H1 (cell line): Measurements from ENCODE around the gene FAM25A. TPM values are rescaled to one million over a fixed set of nuclear protein-coding genes. Genes with fewer than 3 reads are reported as not detected.

Source experiments
- CTCF ChIA-PET: fragments of 300-600 bp; sonication (Branson Sonifier 250); formaldehyde crosslinking; loops from one replicate; lab custom pipeline; 2021; ENCODE audit not compliant: partially characterized antibody; lab: Charles Lee
- POLR2A ChIA-PET: fragments of 300-600 bp; sonication (Branson Sonifier 250); formaldehyde crosslinking; loops from one replicate; lab custom pipeline; 2021; ENCODE audit warnings: inconsistent platforms; ENCODE audit not compliant: partially characterized antibody; lab: Charles Lee
- DNase-seq, 2 experiments: peaks; one replicate each; pipeline versions ENCODE4 v3.0.0 to v3.0.0-alpha.2; 2010 to 2022; ENCODE audit warnings: low spot score in 2 of 2, low read depth in 1 of 2, mixed read lengths in 1 of 2
- FAIRE-seq: peaks from 2 replicates; lab custom pipeline; 2011; peaks lifted over from hg19 to GRCh38; lab: Jason Lieb, UNC
- H2AFZ ChIP-seq: 2 replicates; pipeline ENCODE4 v1.8.1; 2012; ENCODE audit warnings: low read length, inconsistent platforms
- H2AK5ac ChIP-seq: 2 replicates; pipeline ENCODE4 v1.6.1; 2013; ENCODE audit warnings: low read depth, low read length
- H2BK120ac ChIP-seq: replicated peaks from 2 replicates; pipeline ENCODE3; 2013; ENCODE audit warnings: low read depth, low read length, inconsistent platforms
- H2BK12ac ChIP-seq: 2 replicates; pipeline ENCODE4 v1.6.1; 2013; ENCODE audit warnings: low read depth, low read length
- H2BK15ac ChIP-seq: 2 replicates; pipeline ENCODE4 v1.6.1; 2013; ENCODE audit warnings: low read length
- H2BK20ac ChIP-seq: 2 replicates; pipeline ENCODE4 v1.6.1; 2013; ENCODE audit warnings: low read length
- H2BK5ac ChIP-seq: 2 replicates; pipeline ENCODE4 v1.6.1; 2013; ENCODE audit warnings: low read depth, low read length
- H3K14ac ChIP-seq: 2 replicates; pipeline ENCODE4 v1.6.1; 2013; ENCODE audit warnings: inconsistent platforms; ENCODE audit not compliant: insufficient read length
- H3K18ac ChIP-seq: 2 replicates; pipeline ENCODE4 v1.6.1; 2013; ENCODE audit warnings: low read length; ENCODE audit errors: extremely low read depth
- H3K23ac ChIP-seq: 2 replicates; pipeline ENCODE4 v1.6.1; 2013; ENCODE audit warnings: inconsistent platforms; ENCODE audit not compliant: insufficient read length
- H3K23me2 ChIP-seq: 2 replicates; pipeline ENCODE4 v1.6.1; 2013; ENCODE audit warnings: low read depth, low read length
- H3K27ac ChIP-seq: 2 replicates; pipeline ENCODE4 v1.6.1; 2011; ENCODE audit warnings: low read depth, low read length, inconsistent platforms
- H3K27me3 ChIP-seq, 4 experiments: replicated peaks in 1 of 4; 1 replicate in 1 of 4; 2 replicates in 3 of 4; pipeline versions ENCODE4 v1.6.1 to v1.8.1; 2011 to 2013; ENCODE audit warnings: low read length in 3 of 4, mild to moderate bottlenecking in 3 of 4, inconsistent platforms in 2 of 4, mixed read lengths in 2 of 4, moderate library complexity in 1 of 4; ENCODE audit not compliant: control insufficient read depth in 3 of 4, insufficient read depth in 3 of 4; ENCODE audit errors: extremely low read depth in 1 of 4
- H3K36me3 ChIP-seq, 4 experiments: 2 replicates each; pipeline versions ENCODE4 v1.6.1 to v1.8.1; 2011 to 2013; ENCODE audit warnings: mild to moderate bottlenecking in 4 of 4, low read length in 3 of 4, moderate library complexity in 2 of 4, control low read depth in 1 of 4, inconsistent platforms in 1 of 4; ENCODE audit not compliant: insufficient read depth in 4 of 4, control insufficient read depth in 2 of 4
- H3K4ac ChIP-seq: replicated peaks from 2 replicates; pipeline ENCODE3; 2013; ENCODE audit warnings: low read length, low read depth, mixed read lengths, inconsistent platforms; ENCODE audit not compliant: insufficient read length
- H3K4me1 ChIP-seq, 4 experiments: replicated peaks in 1 of 4; 1 replicate in 1 of 4; 2 replicates in 3 of 4; pipeline versions ENCODE4 v1.6.1 to v1.8.1; 2011 to 2013; ENCODE audit warnings: low read length in 3 of 4, inconsistent platforms in 2 of 4, mixed read lengths in 1 of 4; ENCODE audit not compliant: insufficient read depth in 4 of 4, control insufficient read depth in 3 of 4
- H3K4me2 ChIP-seq, 2 experiments: 2 replicates each; pipeline versions ENCODE4 v1.6.1 to v1.8.1; 2011 to 2013; ENCODE audit warnings: low read depth in 2 of 2, low read length in 2 of 2, control low read depth in 1 of 2, inconsistent platforms in 1 of 2, mild to moderate bottlenecking in 1 of 2; ENCODE audit not compliant: insufficient read depth in 1 of 2
- H3K4me3 ChIP-seq, 4 experiments: fragments of 200-600, 300-600 bp in 1 of 4; sonication (generic), shearing (Covaris generic), sonication (Bioruptor Twin) in 1 of 4; 2 replicates each; pipeline versions ENCODE4 v1.5.1 to v1.8.1; 2011 to 2016; ENCODE audit warnings: low read length in 4 of 4, low read depth in 3 of 4, control low read depth in 2 of 4, inconsistent platforms in 2 of 4, mild to moderate bottlenecking in 2 of 4, mixed read lengths in 1 of 4, moderate library complexity in 1 of 4; ENCODE audit not compliant: insufficient read depth in 2 of 4; ENCODE audit errors: extremely low read depth in 1 of 4
- H3K56ac ChIP-seq: replicated peaks from 2 replicates; pipeline ENCODE3; 2013; ENCODE audit warnings: low read depth, mild to moderate bottlenecking, mixed read lengths, low read length, inconsistent platforms; ENCODE audit not compliant: insufficient read length
- H3K79me1 ChIP-seq: 2 replicates; pipeline ENCODE4 v1.6.1; 2013; ENCODE audit warnings: low read depth, low read length, control low read depth
- H3K79me2 ChIP-seq, 2 experiments: 2 replicates each; pipeline versions ENCODE4 v1.6.1 to v1.8.1; 2012 to 2013; ENCODE audit warnings: low read length in 2 of 2, mild to moderate bottlenecking in 2 of 2, inconsistent platforms in 1 of 2; ENCODE audit not compliant: insufficient read depth in 2 of 2, control insufficient read depth in 1 of 2
- H3K9ac ChIP-seq, 4 experiments: replicated peaks in 1 of 4; 1 replicate in 1 of 4; 2 replicates in 3 of 4; pipeline versions ENCODE4 v1.6.1 to v1.8.1; 2011 to 2013; ENCODE audit warnings: low read depth in 3 of 4, low read length in 3 of 4, control low read depth in 2 of 4, mild to moderate bottlenecking in 2 of 4, moderate library complexity in 2 of 4, inconsistent platforms in 1 of 4; ENCODE audit errors: extremely low read depth in 1 of 4
- H3K9me3 ChIP-seq, 2 experiments: 2 replicates each; pipeline versions ENCODE4 v1.6.1 to v1.8.1; 2012 to 2013; ENCODE audit warnings: mild to moderate bottlenecking in 2 of 2, moderate library complexity in 2 of 2, control low read depth in 1 of 2, inconsistent platforms in 1 of 2, low read depth in 1 of 2, low read length in 1 of 2, mixed read lengths in 1 of 2; ENCODE audit not compliant: insufficient read depth in 2 of 2
- H4K20me1 ChIP-seq, 2 experiments: replicated peaks in 1 of 2; 2 replicates each; pipeline versions ENCODE3 to v1.8.1; 2011 to 2013; ENCODE audit warnings: inconsistent platforms in 2 of 2, low read length in 2 of 2, mild to moderate bottlenecking in 1 of 2; ENCODE audit not compliant: insufficient read depth in 2 of 2, control insufficient read depth in 1 of 2
- H4K5ac ChIP-seq: 2 replicates; pipeline ENCODE4 v1.6.1; 2013; ENCODE audit warnings: low read length, low read depth, mixed read lengths, inconsistent platforms; ENCODE audit not compliant: insufficient read length
- H4K8ac ChIP-seq: 2 replicates; pipeline ENCODE4 v1.8.0; 2013; ENCODE audit warnings: mild to moderate bottlenecking, moderate library complexity, low read length, inconsistent platforms; ENCODE audit not compliant: insufficient read depth; ENCODE audit errors: extremely low read depth
- H4K91ac ChIP-seq: replicated peaks from 2 replicates; pipeline ENCODE3; 2013; ENCODE audit warnings: low read length, mixed read lengths, inconsistent platforms; ENCODE audit not compliant: insufficient read length
- GTF2F1 ChIP-seq: IDR thresholded peaks from 2 replicates; pipeline ENCODE4 v1.6.1; 2012; ENCODE audit warnings: low read depth, low read length, improper control_type of control experiment, borderline replicate concordance
- HDAC2 ChIP-seq, 2 experiments: fragments of 300-600 bp in 1 of 2; sonication (generic) in 1 of 2; IDR thresholded peaks; 2 replicates each; pipeline ENCODE4 v1.6.1; 2011 to 2012; ENCODE audit warnings: low read depth in 2 of 2, low read length in 2 of 2, mild to moderate bottlenecking in 2 of 2, moderate library complexity in 2 of 2, borderline replicate concordance in 1 of 2, inconsistent platforms in 1 of 2
- KDM1A ChIP-seq: fragments of 200-600, 300-600 bp; sonication (generic); IDR thresholded peaks from 2 replicates; pipeline ENCODE4 v1.7.1; 2016; ENCODE audit warnings: mild to moderate bottlenecking, low read length, borderline replicate concordance
- WGBS, 2 experiments: shearing (Covaris generic) in 1 of 2; methylation state at CpG; one replicate each; pipeline versions ENCODE4 v1.1.6 to v1.1.7; 2013 to 2015; ENCODE audit warnings: low lambda C conversion rate in 2 of 2, mixed read lengths in 2 of 2, inconsistent platforms in 1 of 2, low coverage in 1 of 2, missing lambda C conversion rate in 1 of 2; ENCODE audit not compliant: insufficient replicate concordance in 2 of 2, insufficient coverage in 1 of 2, insufficient read length in 1 of 2; ENCODE audit errors: extremely low coverage in 1 of 2, missing lambda C conversion rate in 1 of 2; 5-methylcytosine and 5-hydroxymethylcytosine counted together
- polyA plus RNA-seq, 7 experiments: library from polyadenylated mRNA; depleted of rRNA in 3 of 7; stranded (reverse) in 5 of 7; unstranded in 2 of 7; fragments of >200 nt in 5 of 7; fragments of 200-250 nt in 2 of 7; gene quantifications; 1 replicate in 5 of 7; 2 replicates in 1 of 7; 4 replicates in 1 of 7; pipeline versions ENCODE4 v1.2.1 to v1.2.3, GENCODE V29; 2011 to 2013; ENCODE audit warnings: missing spikeins in 2 of 7, mixed read lengths in 2 of 7
- total RNA-seq: library from RNA; stranded (reverse); fragmentation: NEBNext Ultra II Directional; extraction: Animal tissue kit (Norgen Biotek cat#: 25700); gene quantifications from 2 replicates; pipeline ENCODE4 v1.2.1, GENCODE V29; 2021

Gene FAM25A
- total and polyA plus RNA-seq, 2 of the 8 experiments (the other 6 are each of a cell fraction or from before 2014, with no cell fraction given): not detected

DNA sequence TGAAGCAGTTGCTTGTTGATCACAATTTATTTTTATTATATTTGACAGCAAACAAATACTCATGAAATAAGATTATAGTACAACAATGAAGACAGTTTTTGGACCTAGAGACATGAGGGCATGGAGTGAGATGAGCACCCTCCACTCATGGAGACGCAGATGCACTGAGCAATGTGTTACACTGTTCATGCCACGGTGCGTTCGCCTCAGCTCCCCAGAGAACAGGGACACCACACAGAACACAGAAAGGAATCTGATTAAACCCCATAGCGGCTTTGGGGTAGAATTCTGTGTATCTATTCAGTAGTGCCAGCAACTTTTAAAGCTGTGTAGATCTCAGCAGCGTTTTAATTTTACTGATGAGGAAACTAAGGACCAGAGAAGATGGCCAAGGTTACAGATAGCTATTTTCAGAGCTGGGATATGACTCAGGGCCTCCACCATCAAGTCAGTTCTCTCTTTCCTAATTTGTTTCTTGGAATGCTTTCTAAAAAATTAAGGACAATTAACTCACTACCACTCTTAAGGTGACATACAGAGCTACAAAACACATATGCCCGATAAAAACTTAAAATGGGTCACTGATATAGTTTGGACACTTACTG lies 33.6 kb downstream of the FAM25A start:
- H3K4me2 ChIP-seq: no peak overlapping the region
- no peaks in the 10 kb centered on the region for H3K79me2 ChIP-seq
- no peak overlapping the region for H4K5ac ChIP-seq
- H3K79me1 ChIP-seq: no peaks in the 10 kb centered on the region
- TF ChIP-seq HDAC2 (IDR thresholded peaks at IDR 0.05; ENCODE audit: borderline replicate concordance in 1 of 2, low read depth in 2 of 2, low read length in 2 of 2) (no peak), KDM1A (no peak), GTF2F1 (no peak)
- CTCF ChIA-PET: interaction anchor here (0.8 to 4.6 kb wide), 10 partner anchors 8 to 365 kb away, joined by 3 to 23 read pairs (median 5); partner anchors contain the start of gene ADIRF
- POLR2A ChIA-PET: interaction anchor here (1.3 kb wide), 1 partner anchor 11 kb away, joined by 4 read pairs; no protein-coding TSS in a partner anchor
- no peak overlapping the region for H3K4ac ChIP-seq
- no peaks in the 10 kb centered on the region for H3K27me3 ChIP-seq
- H3K56ac ChIP-seq: no peak overlapping the region
- no peak overlapping the region for H2AFZ ChIP-seq
- no peak overlapping the region for H3K14ac ChIP-seq
- H3K4me3 ChIP-seq: no peak overlapping the region
- H2BK12ac ChIP-seq: no peak overlapping the region
- no peak overlapping the region for H3K27ac ChIP-seq
- no peak overlapping the region for H3K18ac ChIP-seq
- no peak overlapping the region for H2BK15ac ChIP-seq
- H4K20me1 ChIP-seq: no peaks in the 10 kb centered on the region
- DNase-seq: no peak
- no peak overlapping the region for H2AK5ac ChIP-seq
- no peaks in the 10 kb centered on the region for H3K9me3 ChIP-seq
- H2BK20ac ChIP-seq: no peak overlapping the region
- H3K9ac ChIP-seq: no peak overlapping the region
- 92% methylated on average over 7 of the region's 7 CpGs; no CpG with 5 or more reads in 1 of the 2 experiments for WGBS, 2 experiments
- no peak overlapping the region for H3K23ac ChIP-seq
- no peak overlapping the region for H2BK5ac ChIP-seq
- H3K36me3 ChIP-seq: peaks cover 0 to 54% (median 26%) of the 10 kb centered on the region in 4 experiments; a peak in 7 of 8 replicates
- no peaks in the 10 kb centered on the region for H3K4me1 ChIP-seq
- no peak overlapping the region for H4K91ac ChIP-seq
- no peak for FAIRE-seq
- no peak overlapping the region for H2BK120ac ChIP-seq
- H3K23me2 ChIP-seq: no peaks in the 10 kb centered on the region
- no peak overlapping the region for H4K8ac ChIP-seq
